NCI-H1105 treated with DMSO at 0.1 percent for 48 hours (cell line): ENCODE measurements around the gene EPN1.
"Not testable (repeated sequence)": the region's sequence is repeated elsewhere in the genome, so short reads cannot be mapped to it uniquely, and the experiment has no call there.

Source experiments
- DNase-seq: peaks from one replicate; lab custom pipeline; 2025; lab: John Stamatoyannopoulos, UW

Gene EPN1

GRCh38 chr19:55720214-55720746 is 45.3 kb downstream of the EPN1 start:
- DNase-seq: no peak

- DNase-seq: no peak
Measured at GRCh38 chr19:55720801-55721200, 45.8 kb downstream of the EPN1 start.

GRCh38 chr19:55723491-55723890 is 48.5 kb downstream of the EPN1 start:
- no peak for DNase-seq

- not testable (repeated sequence) for DNase-seq
Measured at GRCh38 chr19:55730378-55730777, 55.4 kb downstream of the EPN1 start.

- DNase-seq: no peak
Measured at GRCh38 chr19:55738302-55738701, 63.3 kb downstream of the EPN1 start, which contains the start of gene NLRP9. Gene NLRP9, minus strand, starts transcription at chr19:55738402. Its CDS starts 28 bp downstream, at chr19:55738374.

GRCh38 chr19:55750715-55751114 is 75.7 kb downstream of the EPN1 start:
- DNase-seq: no peak

- DNase-seq: no peak
Measured at GRCh38 chr19:55753401-55753800, 78.4 kb downstream of the EPN1 start.

GRCh38 chr19:55756808-55757207 is 81.8 kb downstream of the EPN1 start:
- DNase-seq: not testable (repeated sequence)

- not testable (repeated sequence) for DNase-seq
Measured at GRCh38 chr19:55758797-55759196, 83.8 kb downstream of the EPN1 start, which contains the start of gene RFPL4A. Gene RFPL4A, plus strand, starts transcription at chr19:55759097. Its CDS starts 2,704 bp downstream, at chr19:55761801.
